SK-N-SH treated with all-trans-retinoic acid at 6 μM for 48 hours (cell line): ENCODE results near the gene SLC4A11.

ENCODE experiments used
- ATAC-seq: fragments of 200-7000 bp; cut with Tn5 transposase; 3 replicates; pipeline ENCODE4 v1.9.1; 2020; ENCODE audit warnings: mild to moderate bottlenecking, moderate library complexity
- ARNTL ChIP-seq: fragments of 450-650 bp; formaldehyde crosslinking; IDR thresholded peaks from 2 replicates; pipeline ENCODE4 v1.5.0; 2020; ENCODE audit warnings: low read depth, mild to moderate bottlenecking, moderate library complexity, borderline replicate concordance
- CSDC2 ChIP-seq: fragments of 250-450 bp; sonication (Bioruptor Pico); IDR thresholded peaks from 2 replicates; pipeline ENCODE4 v1.5.0; 2020; ENCODE audit warnings: mild to moderate bottlenecking, moderate library complexity
- ESRRG ChIP-seq: fragments of 250-450 bp; sonication (Bioruptor Pico); IDR thresholded peaks from 2 replicates; pipeline ENCODE4 v1.6.1; 2021; ENCODE audit warnings: mild to moderate bottlenecking
- GLIS3 ChIP-seq: fragments of 250-450 bp; sonication (Bioruptor Pico); IDR thresholded peaks from 2 replicates; pipeline ENCODE4 v1.5.0; 2020; ENCODE audit warnings: mild to moderate bottlenecking, moderate library complexity
- ISL1 ChIP-seq: fragments of 250-450 bp; sonication (Bioruptor Pico); IDR thresholded peaks from 2 replicates; pipeline ENCODE4 v2.1.2; 2022; ENCODE audit warnings: mild to moderate bottlenecking, moderate library complexity
- OSR1 ChIP-seq: fragments of 250-450 bp; sonication (Bioruptor Pico); IDR thresholded peaks from 2 replicates; pipeline ENCODE4 v1.8.0; 2022; ENCODE audit warnings: moderate library complexity, mild to moderate bottlenecking, inconsistent platforms
- PPARA ChIP-seq: fragments of 250-450 bp; sonication (Bioruptor Pico); IDR thresholded peaks from 2 replicates; pipeline ENCODE4 v1.5.0; 2020; ENCODE audit warnings: mild to moderate bottlenecking, borderline replicate concordance
- RARB ChIP-seq: fragments of 250-450 bp; sonication (Bioruptor Pico); IDR thresholded peaks from 2 replicates; pipeline ENCODE4 v1.8.0; 2021; ENCODE audit warnings: mild to moderate bottlenecking, moderate library complexity
- SNAI2 ChIP-seq: fragments of 250-450 bp; sonication (Bioruptor Pico); IDR thresholded peaks from 2 replicates; pipeline ENCODE4 v1.5.0; 2020; ENCODE audit warnings: mild to moderate bottlenecking, moderate library complexity
- TCF4 ChIP-seq: fragments of 250-450 bp; sonication (Bioruptor Pico); IDR thresholded peaks from 2 replicates; pipeline ENCODE4 v1.8.0; 2021; ENCODE audit warnings: mild to moderate bottlenecking, moderate library complexity, borderline replicate concordance
- TOX ChIP-seq: fragments of 250-450 bp; sonication (Bioruptor Pico); IDR thresholded peaks from 2 replicates; pipeline ENCODE4 v1.8.0; 2021; ENCODE audit warnings: mild to moderate bottlenecking, moderate library complexity, borderline replicate concordance
- ZC3H10 ChIP-seq: fragments of 250-450 bp; sonication (Bioruptor Pico); IDR thresholded peaks from 2 replicates; pipeline ENCODE4 v1.5.1; 2021; ENCODE audit warnings: mild to moderate bottlenecking, moderate library complexity
- ZFP3 ChIP-seq: fragments of 250-450 bp; sonication (Bioruptor Pico); IDR thresholded peaks from 2 replicates; pipeline ENCODE4 v1.5.0; 2020; ENCODE audit warnings: mild to moderate bottlenecking, moderate library complexity
- ZFP30 ChIP-seq: fragments of 450-650 bp; formaldehyde crosslinking; IDR thresholded peaks from 2 replicates; pipeline ENCODE4 v1.5.0; 2022; ENCODE audit warnings: mild to moderate bottlenecking, moderate library complexity
- ZNF565 ChIP-seq: fragments of 450-650 bp; formaldehyde crosslinking; conservative IDR thresholded peaks from 2 replicates; pipeline ENCODE4 v1.5.0; 2020; ENCODE audit warnings: low read depth, mild to moderate bottlenecking, moderate library complexity
- ZNF8 ChIP-seq: fragments of 450-650 bp; formaldehyde crosslinking; IDR thresholded peaks from 2 replicates; pipeline ENCODE4 v1.5.0; 2020; ENCODE audit warnings: mild to moderate bottlenecking, moderate library complexity
- TF ChIP-seq, protein P1 (sequence below): fragments of 250-450 bp; sonication (Bioruptor Pico); IDR thresholded peaks from 2 replicates; pipeline ENCODE4 v1.8.0; 2020; ENCODE audit warnings: mild to moderate bottlenecking, moderate library complexity, borderline replicate concordance
- TF ChIP-seq, protein P2 (sequence below): fragments of 250-450 bp; sonication (Bioruptor Pico); IDR thresholded peaks from 2 replicates; pipeline ENCODE4 v1.5.1; 2021; ENCODE audit warnings: mild to moderate bottlenecking, moderate library complexity
- TF ChIP-seq, protein P3 (sequence below): fragments of 250-450 bp; sonication (Bioruptor Pico); IDR thresholded peaks from 2 replicates; pipeline ENCODE4 v1.5.1; 2020; ENCODE audit warnings: low read depth, mild to moderate bottlenecking, moderate library complexity
- TF ChIP-seq, protein P4 (sequence below): fragments of 250-450 bp; sonication (Bioruptor Pico); IDR thresholded peaks from 2 replicates; pipeline ENCODE4 v1.8.0; 2021; ENCODE audit warnings: low read depth, mild to moderate bottlenecking, moderate library complexity, borderline replicate concordance

SLC4A11 gene

DNA sequence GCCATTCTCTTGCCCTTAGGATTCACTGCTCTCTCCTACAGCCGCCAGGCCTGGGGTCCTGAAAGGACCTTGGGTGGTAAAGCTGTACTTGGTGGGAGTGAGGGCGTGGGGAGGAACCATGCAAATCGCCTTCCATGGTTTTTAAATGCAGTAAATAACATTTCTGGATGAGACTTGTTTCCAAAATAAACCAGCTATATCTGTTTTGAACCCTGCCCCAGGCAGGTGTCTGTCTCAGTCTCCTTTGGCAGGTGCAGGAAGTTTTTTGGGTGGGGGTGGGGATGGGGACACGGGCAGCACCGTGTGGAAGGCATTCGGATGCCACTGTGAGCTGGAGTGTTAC, 15.4 kb downstream of the SLC4A11 start:
- no peak for ATAC-seq
- TF ChIP-seq ZFP30 (CRISPR knock-in tag) (no peak), ZC3H10 (CRISPR knock-in tag) (no peak), SNAI2 (CRISPR knock-in tag) (no peak), OSR1 (CRISPR knock-in tag) (no peak), ESRRG (no peak), CSDC2 (CRISPR knock-in tag) (no peak), ZFP3 (CRISPR knock-in tag) (no peak), RARB (CRISPR knock-in tag) (no peak), PPARA (no peak), ARNTL (CRISPR knock-in tag) (no peak), ZNF565 (CRISPR knock-in tag) (no peak), TCF4 (no peak), GLIS3 (CRISPR knock-in tag) (no peak), ZNF8 (no peak), TOX (CRISPR knock-in tag) (no peak), ISL1 (CRISPR knock-in tag) (no peak)
- TF ChIP-seq, protein P1, sequence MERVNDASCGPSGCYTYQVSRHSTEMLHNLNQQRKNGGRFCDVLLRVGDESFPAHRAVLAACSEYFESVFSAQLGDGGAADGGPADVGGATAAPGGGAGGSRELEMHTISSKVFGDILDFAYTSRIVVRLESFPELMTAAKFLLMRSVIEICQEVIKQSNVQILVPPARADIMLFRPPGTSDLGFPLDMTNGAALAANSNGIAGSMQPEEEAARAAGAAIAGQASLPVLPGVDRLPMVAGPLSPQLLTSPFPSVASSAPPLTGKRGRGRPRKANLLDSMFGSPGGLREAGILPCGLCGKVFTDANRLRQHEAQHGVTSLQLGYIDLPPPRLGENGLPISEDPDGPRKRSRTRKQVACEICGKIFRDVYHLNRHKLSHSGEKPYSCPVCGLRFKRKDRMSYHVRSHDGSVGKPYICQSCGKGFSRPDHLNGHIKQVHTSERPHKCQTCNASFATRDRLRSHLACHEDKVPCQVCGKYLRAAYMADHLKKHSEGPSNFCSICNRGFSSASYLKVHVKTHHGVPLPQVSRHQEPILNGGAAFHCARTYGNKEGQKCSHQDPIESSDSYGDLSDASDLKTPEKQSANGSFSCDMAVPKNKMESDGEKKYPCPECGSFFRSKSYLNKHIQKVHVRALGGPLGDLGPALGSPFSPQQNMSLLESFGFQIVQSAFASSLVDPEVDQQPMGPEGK (CRISPR knock-in tag): no peak
- TF ChIP-seq, protein P2, sequence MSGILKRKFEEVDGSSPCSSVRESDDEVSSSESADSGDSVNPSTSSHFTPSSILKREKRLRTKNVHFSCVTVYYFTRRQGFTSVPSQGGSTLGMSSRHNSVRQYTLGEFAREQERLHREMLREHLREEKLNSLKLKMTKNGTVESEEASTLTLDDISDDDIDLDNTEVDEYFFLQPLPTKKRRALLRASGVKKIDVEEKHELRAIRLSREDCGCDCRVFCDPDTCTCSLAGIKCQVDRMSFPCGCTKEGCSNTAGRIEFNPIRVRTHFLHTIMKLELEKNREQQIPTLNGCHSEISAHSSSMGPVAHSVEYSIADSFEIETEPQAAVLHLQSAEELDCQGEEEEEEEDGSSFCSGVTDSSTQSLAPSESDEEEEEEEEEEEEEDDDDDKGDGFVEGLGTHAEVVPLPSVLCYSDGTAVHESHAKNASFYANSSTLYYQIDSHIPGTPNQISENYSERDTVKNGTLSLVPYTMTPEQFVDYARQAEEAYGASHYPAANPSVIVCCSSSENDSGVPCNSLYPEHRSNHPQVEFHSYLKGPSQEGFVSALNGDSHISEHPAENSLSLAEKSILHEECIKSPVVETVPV (CRISPR knock-in tag): no peak
- TF ChIP-seq, protein P3, sequence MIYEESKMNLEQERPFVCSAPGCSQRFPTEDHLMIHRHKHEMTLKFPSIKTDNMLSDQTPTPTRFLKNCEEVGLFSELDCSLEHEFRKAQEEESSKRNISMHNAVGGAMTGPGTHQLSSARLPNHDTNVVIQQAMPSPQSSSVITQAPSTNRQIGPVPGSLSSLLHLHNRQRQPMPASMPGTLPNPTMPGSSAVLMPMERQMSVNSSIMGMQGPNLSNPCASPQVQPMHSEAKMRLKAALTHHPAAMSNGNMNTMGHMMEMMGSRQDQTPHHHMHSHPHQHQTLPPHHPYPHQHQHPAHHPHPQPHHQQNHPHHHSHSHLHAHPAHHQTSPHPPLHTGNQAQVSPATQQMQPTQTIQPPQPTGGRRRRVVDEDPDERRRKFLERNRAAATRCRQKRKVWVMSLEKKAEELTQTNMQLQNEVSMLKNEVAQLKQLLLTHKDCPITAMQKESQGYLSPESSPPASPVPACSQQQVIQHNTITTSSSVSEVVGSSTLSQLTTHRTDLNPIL (CRISPR knock-in tag): no peak

DNA sequence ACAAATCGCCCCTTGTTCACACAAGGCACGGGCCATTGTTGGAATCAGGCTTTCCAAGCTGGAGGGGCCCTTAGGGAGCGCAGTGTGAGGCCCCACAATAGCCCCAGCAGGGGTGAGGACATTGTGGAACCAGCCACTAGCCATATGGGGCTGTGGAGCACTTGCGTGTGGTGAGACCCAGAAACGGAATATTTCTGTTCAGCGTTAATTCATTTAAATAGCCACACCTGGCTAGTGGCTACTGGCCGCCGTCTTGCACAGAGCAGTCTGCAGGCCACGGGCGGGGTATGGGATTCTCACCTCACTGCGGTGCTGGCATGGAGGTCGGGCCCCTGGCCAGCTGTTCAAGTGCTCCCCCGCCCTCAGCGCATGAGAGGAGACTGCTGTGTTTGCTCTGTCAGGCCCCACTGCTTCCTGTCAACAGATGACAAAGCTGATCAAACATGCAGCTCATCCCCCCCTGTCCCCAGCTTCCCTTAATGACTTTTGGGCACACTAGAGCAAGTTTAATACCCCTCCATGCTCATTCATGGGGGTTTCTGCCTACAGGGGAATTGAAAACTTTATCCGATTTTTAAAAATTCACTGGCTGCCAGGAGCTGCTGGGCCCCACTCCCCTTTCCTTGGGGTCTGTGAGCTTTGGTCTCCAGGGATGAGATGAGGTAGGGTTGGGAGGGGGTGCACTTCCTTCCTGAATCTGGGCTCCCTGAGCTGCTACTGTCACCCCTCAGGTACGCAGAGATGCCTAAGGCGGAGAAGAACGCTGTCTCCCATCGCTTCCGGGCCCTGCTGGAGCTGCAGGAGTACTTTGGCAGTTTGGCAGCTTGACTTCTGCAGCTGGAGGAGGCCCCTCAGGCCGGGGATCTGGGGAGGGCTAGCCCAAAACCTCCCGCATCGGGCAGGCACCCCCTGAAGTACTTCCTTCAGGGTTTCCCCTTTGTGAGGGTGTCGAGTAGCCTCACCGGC, 16.1 kb downstream of the SLC4A11 start:
- no peak for TF ChIP-seq ESRRG
- TF ChIP-seq, protein P4, sequence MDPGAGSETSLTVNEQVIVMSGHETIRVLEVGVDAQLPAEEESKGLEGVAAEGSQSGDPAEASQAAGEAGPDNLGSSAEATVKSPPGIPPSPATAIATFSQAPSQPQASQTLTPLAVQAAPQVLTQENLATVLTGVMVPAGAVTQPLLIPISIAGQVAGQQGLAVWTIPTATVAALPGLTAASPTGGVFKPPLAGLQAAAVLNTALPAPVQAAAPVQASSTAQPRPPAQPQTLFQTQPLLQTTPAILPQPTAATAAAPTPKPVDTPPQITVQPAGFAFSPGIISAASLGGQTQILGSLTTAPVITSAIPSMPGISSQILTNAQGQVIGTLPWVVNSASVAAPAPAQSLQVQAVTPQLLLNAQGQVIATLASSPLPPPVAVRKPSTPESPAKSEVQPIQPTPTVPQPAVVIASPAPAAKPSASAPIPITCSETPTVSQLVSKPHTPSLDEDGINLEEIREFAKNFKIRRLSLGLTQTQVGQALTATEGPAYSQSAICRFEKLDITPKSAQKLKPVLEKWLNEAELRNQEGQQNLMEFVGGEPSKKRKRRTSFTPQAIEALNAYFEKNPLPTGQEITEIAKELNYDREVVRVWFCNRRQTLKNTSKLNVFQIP (CRISPR knock-in tag): no peak
- no peak for TF ChIP-seq PPARA
- TF ChIP-seq TCF4: no peak
- TF ChIP-seq, protein P2 (CRISPR knock-in tag): no peak
- TF ChIP-seq GLIS3 (CRISPR knock-in tag): no peak
- ATAC-seq: no peak

DNA sequence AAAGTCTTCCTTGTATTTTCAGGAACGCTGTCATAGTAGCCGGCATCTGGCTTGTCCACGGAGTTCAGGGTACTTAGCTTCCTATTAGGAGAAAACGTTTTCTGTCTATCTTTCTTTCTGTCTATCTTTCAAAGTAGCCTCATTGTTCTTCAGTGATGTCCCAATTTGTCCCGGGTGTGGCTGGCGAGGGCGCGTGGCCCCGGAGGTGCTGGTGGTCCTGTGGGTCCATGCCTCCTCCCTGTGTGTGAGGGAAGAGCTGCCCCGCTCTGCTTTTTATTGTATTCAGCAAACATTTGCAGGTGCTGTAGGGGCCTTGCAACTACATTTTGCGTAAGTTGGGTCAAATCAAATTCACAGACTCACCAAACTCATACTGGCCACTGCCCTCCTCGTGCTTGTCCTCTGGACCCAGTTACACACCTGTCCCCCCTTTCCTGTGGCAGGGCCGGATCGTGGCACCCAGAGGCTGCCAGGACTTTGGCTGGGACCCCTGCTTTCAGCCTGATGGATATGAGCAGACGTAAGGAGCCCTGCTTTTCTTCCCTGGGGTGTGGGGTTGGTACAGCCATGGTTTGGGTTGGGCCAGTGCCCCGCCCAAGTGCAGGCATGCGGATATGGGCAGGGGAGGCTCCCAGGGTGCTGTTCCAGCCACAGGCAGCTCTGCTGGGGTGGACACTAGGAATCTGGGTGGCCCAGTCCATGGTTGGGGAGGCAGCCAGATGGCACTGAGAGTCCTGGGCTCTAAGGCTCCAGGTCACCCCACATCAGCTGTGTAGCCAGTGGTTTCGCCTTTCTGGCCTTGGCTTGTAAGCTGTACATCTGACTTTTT, 17.4 kb downstream of the SLC4A11 start:
- TF ChIP-seq, protein P4 (CRISPR knock-in tag): no peak
- TF ChIP-seq ZFP3 (CRISPR knock-in tag) (no peak), GLIS3 (CRISPR knock-in tag) (no peak), TOX (CRISPR knock-in tag) (no peak), ISL1 (CRISPR knock-in tag) (no peak), CSDC2 (CRISPR knock-in tag) (no peak)
- TF ChIP-seq, protein P3 (CRISPR knock-in tag): no peak
- TF ChIP-seq, protein P1 (CRISPR knock-in tag): no peak
- ATAC-seq: no peak
